Measurements from ENCODE around the gene PHLDA1. TPM values are rescaled to one million over a fixed set of nuclear protein-coding genes. Genes with fewer than 3 reads are reported as not detected.

PHLDA1 gene
- total RNA-seq, 1 experiment from 2014 or later = 34.9 TPM

- Mint-ChIP-seq H3K4me3 (no peak overlapping the region), H3K36me3 (no peaks in the 10 kb centered on the region), H3K27me3 (ENCODE audit: low read depth) (no peaks in the 10 kb centered on the region), H3K9me3 (no peaks in the 10 kb centered on the region), H3K4me1 (peaks cover 49% of the 10 kb centered on the region), H3K27ac (no peak overlapping the region)
- DNase-seq (ENCODE audit: low spot score) (no peak), ATAC-seq (no peak)
- CTCF ChIA-PET = interaction anchor here (0.5 kb wide), 1 partner anchor 14 kb away, joined by 3 read pairs; no protein-coding TSS in a partner anchor
- POLR2A ChIA-PET = no interaction called here
- TF ChIP-seq, protein P1, sequence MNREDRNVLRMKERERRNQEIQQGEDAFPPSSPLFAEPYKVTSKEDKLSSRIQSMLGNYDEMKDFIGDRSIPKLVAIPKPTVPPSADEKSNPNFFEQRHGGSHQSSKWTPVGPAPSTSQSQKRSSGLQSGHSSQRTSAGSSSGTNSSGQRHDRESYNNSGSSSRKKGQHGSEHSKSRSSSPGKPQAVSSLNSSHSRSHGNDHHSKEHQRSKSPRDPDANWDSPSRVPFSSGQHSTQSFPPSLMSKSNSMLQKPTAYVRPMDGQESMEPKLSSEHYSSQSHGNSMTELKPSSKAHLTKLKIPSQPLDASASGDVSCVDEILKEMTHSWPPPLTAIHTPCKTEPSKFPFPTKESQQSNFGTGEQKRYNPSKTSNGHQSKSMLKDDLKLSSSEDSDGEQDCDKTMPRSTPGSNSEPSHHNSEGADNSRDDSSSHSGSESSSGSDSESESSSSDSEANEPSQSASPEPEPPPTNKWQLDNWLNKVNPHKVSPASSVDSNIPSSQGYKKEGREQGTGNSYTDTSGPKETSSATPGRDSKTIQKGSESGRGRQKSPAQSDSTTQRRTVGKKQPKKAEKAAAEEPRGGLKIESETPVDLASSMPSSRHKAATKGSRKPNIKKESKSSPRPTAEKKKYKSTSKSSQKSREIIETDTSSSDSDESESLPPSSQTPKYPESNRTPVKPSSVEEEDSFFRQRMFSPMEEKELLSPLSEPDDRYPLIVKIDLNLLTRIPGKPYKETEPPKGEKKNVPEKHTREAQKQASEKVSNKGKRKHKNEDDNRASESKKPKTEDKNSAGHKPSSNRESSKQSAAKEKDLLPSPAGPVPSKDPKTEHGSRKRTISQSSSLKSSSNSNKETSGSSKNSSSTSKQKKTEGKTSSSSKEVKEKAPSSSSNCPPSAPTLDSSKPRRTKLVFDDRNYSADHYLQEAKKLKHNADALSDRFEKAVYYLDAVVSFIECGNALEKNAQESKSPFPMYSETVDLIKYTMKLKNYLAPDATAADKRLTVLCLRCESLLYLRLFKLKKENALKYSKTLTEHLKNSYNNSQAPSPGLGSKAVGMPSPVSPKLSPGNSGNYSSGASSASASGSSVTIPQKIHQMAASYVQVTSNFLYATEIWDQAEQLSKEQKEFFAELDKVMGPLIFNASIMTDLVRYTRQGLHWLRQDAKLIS (CRISPR knock-in tag; IDR thresholded peaks at IDR 0.05; ENCODE audit: borderline replicate concordance) = no peak
- TF ChIP-seq ZSCAN18 (CRISPR knock-in tag; IDR thresholded peaks at IDR 0.05) = no peak
- no peak for TF ChIP-seq ESRRA (CRISPR knock-in tag; IDR thresholded peaks at IDR 0.05; ENCODE audit: borderline replicate concordance)
- TF ChIP-seq MAX (CRISPR knock-in tag; IDR thresholded peaks at IDR 0.05) = no peak
- TF ChIP-seq, protein P2, sequence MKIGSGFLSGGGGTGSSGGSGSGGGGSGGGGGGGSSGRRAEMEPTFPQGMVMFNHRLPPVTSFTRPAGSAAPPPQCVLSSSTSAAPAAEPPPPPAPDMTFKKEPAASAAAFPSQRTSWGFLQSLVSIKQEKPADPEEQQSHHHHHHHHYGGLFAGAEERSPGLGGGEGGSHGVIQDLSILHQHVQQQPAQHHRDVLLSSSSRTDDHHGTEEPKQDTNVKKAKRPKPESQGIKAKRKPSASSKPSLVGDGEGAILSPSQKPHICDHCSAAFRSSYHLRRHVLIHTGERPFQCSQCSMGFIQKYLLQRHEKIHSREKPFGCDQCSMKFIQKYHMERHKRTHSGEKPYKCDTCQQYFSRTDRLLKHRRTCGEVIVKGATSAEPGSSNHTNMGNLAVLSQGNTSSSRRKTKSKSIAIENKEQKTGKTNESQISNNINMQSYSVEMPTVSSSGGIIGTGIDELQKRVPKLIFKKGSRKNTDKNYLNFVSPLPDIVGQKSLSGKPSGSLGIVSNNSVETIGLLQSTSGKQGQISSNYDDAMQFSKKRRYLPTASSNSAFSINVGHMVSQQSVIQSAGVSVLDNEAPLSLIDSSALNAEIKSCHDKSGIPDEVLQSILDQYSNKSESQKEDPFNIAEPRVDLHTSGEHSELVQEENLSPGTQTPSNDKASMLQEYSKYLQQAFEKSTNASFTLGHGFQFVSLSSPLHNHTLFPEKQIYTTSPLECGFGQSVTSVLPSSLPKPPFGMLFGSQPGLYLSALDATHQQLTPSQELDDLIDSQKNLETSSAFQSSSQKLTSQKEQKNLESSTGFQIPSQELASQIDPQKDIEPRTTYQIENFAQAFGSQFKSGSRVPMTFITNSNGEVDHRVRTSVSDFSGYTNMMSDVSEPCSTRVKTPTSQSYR (CRISPR knock-in tag; IDR thresholded peaks at IDR 0.05) = no peak
- no peak for TF ChIP-seq CBFB (CRISPR knock-in tag; IDR thresholded peaks at IDR 0.05; ENCODE audit: low read depth)
- no peak for TF ChIP-seq EMX1 (CRISPR knock-in tag; IDR thresholded peaks at IDR 0.05)
- no peak for TF ChIP-seq NR2C2 (CRISPR knock-in tag; IDR thresholded peaks at IDR 0.05)
- TF ChIP-seq SMAD4 (CRISPR knock-in tag; IDR thresholded peaks at IDR 0.05) = no peak
These were observed 52.4 kb downstream of the PHLDA1 start for GRCh38 chr12:75979181-75979580.

DNA sequence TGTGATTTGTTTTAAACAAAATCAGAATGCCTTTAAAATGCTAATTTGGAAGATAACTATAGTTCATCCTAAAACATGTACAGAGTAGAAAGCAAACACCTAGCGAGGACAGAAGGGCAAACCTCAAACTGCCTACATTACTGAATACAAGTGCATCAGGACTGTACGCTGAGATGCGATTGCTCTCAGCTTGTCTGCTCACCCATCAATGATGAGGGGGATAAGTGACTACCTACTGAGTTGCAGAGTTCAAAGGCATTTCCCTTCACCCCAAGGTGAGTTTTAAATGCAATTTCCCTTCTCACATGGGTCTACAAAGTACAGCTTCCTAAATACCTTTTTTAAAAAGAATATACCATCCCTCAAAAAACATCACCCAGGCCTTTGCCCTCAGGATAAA lies 52.9 kb downstream of the PHLDA1 start:
- Mint-ChIP-seq H3K4me1 (peaks cover 46% of the 10 kb centered on the region), H3K4me3 (no peak overlapping the region), H3K27ac (no peak overlapping the region), H3K27me3 (ENCODE audit: low read depth) (no peaks in the 10 kb centered on the region), H3K9me3 (no peaks in the 10 kb centered on the region), H3K36me3 (no peaks in the 10 kb centered on the region)
- DNase-seq (ENCODE audit: low spot score) (no peak), ATAC-seq (no peak)
- POLR2A ChIA-PET = no interaction called here
- no peak for TF ChIP-seq RELA (CRISPR knock-in tag; IDR thresholded peaks at IDR 0.05; ENCODE audit: borderline replicate concordance)
- CTCF ChIA-PET = no interaction called here

- no peaks in the 10 kb centered on the region for H3K27me3 Mint-ChIP-seq (ENCODE audit: low read depth)
- H3K9me3 Mint-ChIP-seq = no peaks in the 10 kb centered on the region
- peak overlapping the region; percentile 60 for H3K27ac Mint-ChIP-seq
- ChIA-PET CTCF (no interaction called here), POLR2A (no interaction called here)
- DNase-seq (ENCODE audit: low spot score) = no peak
- peaks cover 41% of the 10 kb centered on the region for H3K4me1 Mint-ChIP-seq
- no peaks in the 10 kb centered on the region for H3K36me3 Mint-ChIP-seq
- TF ChIP-seq GABPB1 (CRISPR knock-in tag; IDR thresholded peaks at IDR 0.05) = peak; percentile 96
- no peak for TF ChIP-seq RELA (CRISPR knock-in tag; IDR thresholded peaks at IDR 0.05; ENCODE audit: borderline replicate concordance)
- H3K4me3 Mint-ChIP-seq = no peak overlapping the region
- peak; percentile 54 for ATAC-seq
These were observed 53.5 kb downstream of the PHLDA1 start for GRCh38 chr12:75977952-75978671.

Data from WTC11 (cell line).